Keratinocyte (primary cell): ENCODE measurements around the gene TMEM187. TPM values are rescaled to one million over a fixed set of nuclear protein-coding genes. Genes with fewer than 3 reads are reported as not detected.

Experiments
- DNase-seq: peaks from one replicate; pipeline ENCODE4 v3.0.0-alpha.2; 2011; ENCODE audit warnings: low read depth, missing footprints, low spot score
- FAIRE-seq: peaks from 2 replicates; lab custom pipeline; 2011; peaks lifted over from hg19 to GRCh38; lab: Jason Lieb, UNC
- H2AFZ ChIP-seq: 2 replicates; pipeline ENCODE4 v1.6.0; 2012; ENCODE audit warnings: low read length, control low read depth, inconsistent platforms; ENCODE audit not compliant: control insufficient read depth
- H3K27ac ChIP-seq: 2 replicates; pipeline ENCODE4 v1.5.1; 2011; ENCODE audit warnings: low read length; ENCODE audit not compliant: control insufficient read depth, insufficient read depth
- H3K27me3 ChIP-seq: 3 replicates; pipeline ENCODE4 v1.6.0; 2011; ENCODE audit warnings: low read length; ENCODE audit not compliant: control insufficient read depth, insufficient read depth; ENCODE audit errors: extremely low read depth
- H3K36me3 ChIP-seq, 2 experiments: 2 replicates in 1 of 2; 3 replicates in 1 of 2; pipeline ENCODE4 v1.5.1; 2011; ENCODE audit warnings: low read length in 2 of 2, mild to moderate bottlenecking in 1 of 2; ENCODE audit not compliant: control insufficient read depth in 2 of 2, insufficient read depth in 2 of 2; ENCODE audit errors: extremely low read depth in 1 of 2
- H3K4me1 ChIP-seq: 3 replicates; pipeline ENCODE4 v1.5.1; 2011; ENCODE audit warnings: low read length; ENCODE audit not compliant: control insufficient read depth, insufficient read depth; ENCODE audit errors: extremely low read depth
- H3K4me2 ChIP-seq: 3 replicates; pipeline ENCODE4 v1.6.0; 2011; ENCODE audit warnings: low read depth, low read length; ENCODE audit not compliant: control insufficient read depth, insufficient read depth; ENCODE audit errors: extremely low read depth
- H3K4me3 ChIP-seq, 3 experiments: fragments of 200-600 bp in 1 of 3; sonication (generic) in 1 of 3; 2 replicates in 2 of 3; 3 replicates in 1 of 3; pipeline ENCODE4 v1.5.1; 2011 to 2016; ENCODE audit warnings: low read length in 3 of 3, mild to moderate bottlenecking in 3 of 3, control low read depth in 2 of 3, inconsistent platforms in 1 of 3, low read depth in 1 of 3, mixed read lengths in 1 of 3, mixed run types in 1 of 3, moderate library complexity in 1 of 3; ENCODE audit not compliant: control insufficient read depth in 2 of 3, insufficient read depth in 2 of 3; ENCODE audit errors: extremely low read depth in 1 of 3
- H3K79me2 ChIP-seq: 2 replicates; pipeline ENCODE4 v1.6.0; 2012; ENCODE audit warnings: low read length; ENCODE audit not compliant: control insufficient read depth, insufficient read depth
- H3K9ac ChIP-seq: 3 replicates; pipeline ENCODE4 v1.6.0; 2011; ENCODE audit warnings: low read length; ENCODE audit not compliant: control insufficient read depth, insufficient read depth; ENCODE audit errors: extremely low read depth
- H3K9me1 ChIP-seq: 3 replicates; pipeline ENCODE4 v1.6.0; 2011; ENCODE audit warnings: low read length; ENCODE audit not compliant: control insufficient read depth, insufficient read depth; ENCODE audit errors: extremely low read depth
- H3K9me3 ChIP-seq: 2 replicates; pipeline ENCODE4 v1.5.1; 2012; ENCODE audit warnings: low read depth, low read length; ENCODE audit not compliant: control insufficient read depth
- H4K20me1 ChIP-seq: 3 replicates; pipeline ENCODE4 v1.6.0; 2011; ENCODE audit warnings: low read length; ENCODE audit not compliant: control insufficient read depth, insufficient read depth; ENCODE audit errors: extremely low read depth
- CTCF ChIP-seq, 3 experiments: IDR thresholded peaks in 1 of 3; conservative IDR thresholded peaks in 1 of 3; optimal IDR thresholded peaks in 1 of 3; 2 replicates in 2 of 3; 3 replicates in 1 of 3; pipeline versions ENCODE3 to v1.5.1; 2011; ENCODE audit warnings: low read length in 3 of 3, mild to moderate bottlenecking in 3 of 3, moderate library complexity in 2 of 3, control low read depth in 1 of 3, inconsistent platforms in 1 of 3; ENCODE audit not compliant: insufficient read depth in 2 of 3; ENCODE audit errors: extremely low read depth in 1 of 3
- EZH2 ChIP-seq: IDR thresholded peaks from one replicate; pipeline ENCODE4 v1.6.1; 2012; ENCODE audit warnings: inconsistent platforms, mild to moderate bottlenecking, low read length, moderate library complexity
- dilution Hi-C: fragments of 300-500 bp; cut with MboI; formaldehyde crosslinking; loops from one replicate; pipeline ENCODE4 v1.7.0; 2020; ENCODE audit warnings: low sequenced_read_pairs; ENCODE audit not compliant: extremely low pct_ligation_motif_present
- polyA plus RNA-seq, 5 experiments: library from polyadenylated mRNA; depleted of rRNA in 3 of 5; stranded (reverse) in 3 of 5; stranded (forward) in 1 of 5; unstranded in 1 of 5; fragments of >200 nt; gene quantifications; 1 replicate in 1 of 5; 2 replicates in 3 of 5; 3 replicates in 1 of 5; pipeline versions ENCODE4 v1.2.1 to v1.2.3, GENCODE V29; 2011 to 2012; ENCODE audit warnings: missing spikeins in 2 of 5, low read depth in 1 of 5, low replicate concordance in 1 of 5

Gene TMEM187
- polyA plus RNA-seq, 1 donor (not counting 4 experiments of a cell fraction or from before 2014, with no cell fraction given), result 6.6 TPM

- peaks cover 23 to 54% of the 10 kb centered on the region in 2 experiments for H3K36me3 ChIP-seq
- no peak overlapping the region for H3K4me2 ChIP-seq
- no peaks in the 10 kb centered on the region for H3K27me3 ChIP-seq
- H3K9ac ChIP-seq, result no peak overlapping the region
- no peaks in the 10 kb centered on the region for H3K4me1 ChIP-seq
- H2AFZ ChIP-seq, result no peak overlapping the region
- TF ChIP-seq CTCF (optimal IDR thresholded peaks at IDR 0.05 in 1 of 3, IDR thresholded peaks at IDR 0.05 in 1 of 3, conservative IDR thresholded peaks at IDR 0.05 in 1 of 3; ENCODE audit: extremely low read depth in 1 of 3, insufficient read depth in 2 of 3, low read length in 3 of 3), result no peak
- DNase-seq, result no peak
- no peak overlapping the region for H3K27ac ChIP-seq
- H3K9me3 ChIP-seq, result no peaks in the 10 kb centered on the region
- dilution Hi-C loops, result no loop called here
- peaks cover 21% of the 10 kb centered on the region for H3K79me2 ChIP-seq
- H3K9me1 ChIP-seq, result no peaks in the 10 kb centered on the region
- H3K4me3 ChIP-seq, result no peak overlapping the region
- H4K20me1 ChIP-seq, result no peaks in the 10 kb centered on the region
- FAIRE-seq, result no peak
These were observed 12.5 kb upstream of the TMEM187 start for GRCh38 chrX:153960077-153960476.

GRCh38 chrX:153960786-153961185 is 11.8 kb upstream of the TMEM187 start:
- dilution Hi-C loops, result no loop called here
- no peak for DNase-seq
- no peak overlapping the region for H2AFZ ChIP-seq
- H3K36me3 ChIP-seq, result peaks cover 19 to 47% of the 10 kb centered on the region in 2 experiments
- H3K79me2 ChIP-seq, result peaks cover 28% of the 10 kb centered on the region
- peaks cover 3% of the 10 kb centered on the region for H4K20me1 ChIP-seq
- no peak for FAIRE-seq
- no peaks in the 10 kb centered on the region for H3K9me3 ChIP-seq
- no peak overlapping the region for H3K27ac ChIP-seq
- H3K4me1 ChIP-seq, result no peaks in the 10 kb centered on the region
- H3K9ac ChIP-seq, result no peak overlapping the region
- TF ChIP-seq EZH2, result no peak
- no peak for TF ChIP-seq CTCF (optimal IDR thresholded peaks at IDR 0.05 in 1 of 3, IDR thresholded peaks at IDR 0.05 in 1 of 3, conservative IDR thresholded peaks at IDR 0.05 in 1 of 3; ENCODE audit: extremely low read depth in 1 of 3, insufficient read depth in 2 of 3, low read length in 3 of 3)
- no peaks in the 10 kb centered on the region for H3K9me1 ChIP-seq
- H3K4me3 ChIP-seq, result no peak overlapping the region
- no peak overlapping the region for H3K4me2 ChIP-seq
- no peaks in the 10 kb centered on the region for H3K27me3 ChIP-seq
